ENCODE data around the gene AANAT. TPM values are rescaled to one million over a fixed set of nuclear protein-coding genes. Genes with fewer than 3 reads are reported as not detected.

The AANAT gene
- total RNA-seq, 2 donors from 2014 or later: not detected

DNA sequence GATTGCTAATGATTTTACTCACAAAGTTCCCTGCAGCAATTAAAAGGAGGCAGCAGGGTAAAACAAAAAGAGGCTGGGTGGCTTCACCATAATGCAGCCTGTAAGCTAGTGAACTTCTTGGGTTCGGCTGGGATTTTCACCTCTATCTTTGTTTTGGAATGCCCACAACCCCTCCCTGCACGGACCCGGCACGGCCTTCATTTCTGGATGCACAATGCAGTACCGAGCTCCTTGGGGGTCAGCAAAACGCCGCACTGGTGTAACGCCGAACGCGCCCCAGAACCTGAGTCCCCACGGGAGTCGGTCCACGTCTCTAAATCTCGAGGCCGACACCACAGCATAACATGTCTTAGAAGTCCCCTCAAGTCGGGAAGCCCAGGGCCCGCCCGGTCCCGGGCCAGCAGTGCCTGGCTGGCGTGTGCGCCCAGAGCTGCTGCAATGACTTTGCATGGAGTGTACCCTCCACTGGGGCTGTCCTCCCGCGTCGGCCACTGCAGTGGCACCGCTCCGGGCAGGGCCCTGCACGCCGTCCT is 15.2 kb upstream of the AANAT start:
- no peaks in the 10 kb centered on the region for H3K9me3 Mint-ChIP-seq
- H3K4me3 Mint-ChIP-seq: peak overlapping the region; percentile 79
- Histone ChIP-seq H3K4me3 (ENCODE audit: low read length) (peak overlapping the region; percentile 95), H3K9ac (ENCODE audit: extremely low read depth, low read length, poor library complexity, severe bottlenecking) (peak overlapping the region; percentile 73), H3K36me3 (ENCODE audit: control insufficient read depth, insufficient read depth, low read length) (no peaks in the 10 kb centered on the region), H3K4me1 (ENCODE audit: control insufficient read depth, insufficient read depth, low read length) (no peaks in the 10 kb centered on the region), H3K9me3 (ENCODE audit: control insufficient read depth, low read length) (no peaks in the 10 kb centered on the region), H3K27me3 (ENCODE audit: control insufficient read depth, insufficient read depth, low read length, poor library complexity, severe bottlenecking) (no peaks in the 10 kb centered on the region), H3K27ac (ENCODE audit: low read depth, low read length) (peak overlapping the region; percentile 63)
- H3K4me1 Mint-ChIP-seq: peaks cover 19% of the 10 kb centered on the region
- H3K36me3 Mint-ChIP-seq (ENCODE audit: low read depth): no peaks in the 10 kb centered on the region
- WGBS, 2 experiments (ENCODE audit: insufficient coverage in 1 of 2, insufficient read length in 1 of 2): 0 to 1% methylated on average over 13 to 29 of the region's 29 CpGs
- H3K27me3 Mint-ChIP-seq (ENCODE audit: insufficient read depth): no peaks in the 10 kb centered on the region
- DNase-seq: no peak
- TF ChIP-seq CTCF (conservative IDR thresholded peaks at IDR 0.05): no peak
- H3K27ac Mint-ChIP-seq: peak overlapping the region; percentile 79

DNA sequence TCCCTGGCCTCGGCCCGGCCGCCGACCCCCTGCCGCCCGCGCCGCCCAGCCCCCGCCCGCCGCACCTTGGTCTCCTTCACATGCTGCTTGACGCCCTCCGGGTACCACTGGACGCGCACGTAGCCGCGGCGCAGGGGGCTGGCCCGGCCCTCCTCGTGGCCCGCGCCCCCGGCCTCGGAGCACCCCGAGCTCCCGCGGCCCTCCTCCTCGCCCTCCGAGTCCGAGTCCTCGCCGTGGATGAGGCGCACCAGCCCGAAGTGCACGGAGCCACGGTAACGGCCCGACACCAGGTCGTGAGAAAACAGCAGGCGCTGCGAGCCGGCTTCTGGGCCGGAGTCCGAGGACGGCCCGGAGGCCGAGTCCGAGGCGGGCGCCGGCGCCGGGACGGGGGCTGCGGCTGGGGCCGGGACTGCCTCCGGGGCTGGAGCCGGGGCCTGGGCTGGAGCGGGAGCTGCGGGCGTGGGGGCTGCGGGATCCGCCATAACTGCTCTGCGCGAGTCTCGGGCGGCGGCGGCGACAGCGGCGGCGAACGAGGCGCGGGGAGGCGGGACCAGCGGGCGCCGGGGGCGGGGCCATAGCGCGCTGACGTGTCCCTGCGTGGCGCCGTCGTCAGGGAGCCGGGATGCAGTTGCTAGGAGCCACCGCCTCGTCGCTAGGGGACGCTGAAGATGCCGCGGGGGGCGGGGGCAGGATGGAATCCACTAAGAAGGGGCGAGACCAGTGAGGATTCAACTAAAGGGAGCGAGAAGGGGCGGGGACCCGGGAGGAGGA is 14.6 kb upstream of the AANAT start, which contains the start of gene UBE2O:
Gene UBE2O, minus strand, starts transcription at position 493 of the 771 bp plus-strand sequence. Its CDS starts 11 bp downstream, at position 482.
- TF ChIP-seq CTCF (conservative IDR thresholded peaks at IDR 0.05): peak; percentile 53
- Mint-ChIP-seq H3K4me1 (peaks cover 12% of the 10 kb centered on the region), H3K4me3 (peak within 1 kb of the TSS; percentile 79), H3K36me3 (ENCODE audit: low read depth) (no peaks in the 10 kb centered on the region), H3K27ac (peak within 1 kb of the TSS; percentile 79), H3K9me3 (no peaks in the 10 kb centered on the region), H3K27me3 (ENCODE audit: insufficient read depth) (no peaks in the 10 kb centered on the region)
- H3K4me1 ChIP-seq (ENCODE audit: control insufficient read depth, insufficient read depth, low read length): no peaks in the 10 kb centered on the region
- H3K9ac ChIP-seq (ENCODE audit: extremely low read depth, low read length, poor library complexity, severe bottlenecking): peak within 1 kb of the TSS; percentile 73
- H3K4me3 ChIP-seq (ENCODE audit: low read length): peak within 1 kb of the TSS; percentile 95
- DNase-seq: peak; percentile 99
- H3K27ac ChIP-seq (ENCODE audit: low read depth, low read length): peak within 1 kb of the TSS; percentile 63
- H3K36me3 ChIP-seq (ENCODE audit: control insufficient read depth, insufficient read depth, low read length): no peaks in the 10 kb centered on the region
- H3K27me3 ChIP-seq (ENCODE audit: control insufficient read depth, insufficient read depth, low read length, poor library complexity, severe bottlenecking): no peaks in the 10 kb centered on the region
- no peaks in the 10 kb centered on the region for H3K9me3 ChIP-seq (ENCODE audit: control insufficient read depth, low read length)
- whole genome bisulfite sequencing, 2 experiments (ENCODE audit: insufficient coverage in 1 of 2, insufficient read length in 1 of 2): 0 to 1% methylated on average over 30 to 101 of the region's 101 CpGs

GRCh38 chr17:76453431-76453743 is 14.0 kb upstream of the AANAT start:
- Histone ChIP-seq H3K36me3 (ENCODE audit: control insufficient read depth, insufficient read depth, low read length) (no peaks in the 10 kb centered on the region), H3K9ac (ENCODE audit: extremely low read depth, low read length, poor library complexity, severe bottlenecking) (no peak overlapping the region), H3K4me1 (ENCODE audit: control insufficient read depth, insufficient read depth, low read length) (no peaks in the 10 kb centered on the region), H3K27me3 (ENCODE audit: control insufficient read depth, insufficient read depth, low read length, poor library complexity, severe bottlenecking) (no peaks in the 10 kb centered on the region), H3K27ac (ENCODE audit: low read depth, low read length) (no peak overlapping the region), H3K4me3 (ENCODE audit: low read length) (no peak overlapping the region), H3K9me3 (ENCODE audit: control insufficient read depth, low read length) (no peaks in the 10 kb centered on the region)
- TF ChIP-seq CTCF (conservative IDR thresholded peaks at IDR 0.05): no peak
- no peak for DNase-seq
- Mint-ChIP-seq H3K36me3 (ENCODE audit: low read depth) (no peaks in the 10 kb centered on the region), H3K4me1 (peaks cover 10% of the 10 kb centered on the region), H3K4me3 (peak overlapping the region; percentile 79), H3K27me3 (ENCODE audit: insufficient read depth) (no peaks in the 10 kb centered on the region), H3K9me3 (no peaks in the 10 kb centered on the region), H3K27ac (peak overlapping the region; percentile 26)
- WGBS, 2 experiments (ENCODE audit: insufficient coverage in 1 of 2, insufficient read length in 1 of 2): 51 to 72% methylated on average over 3 to 6 of the region's 6 CpGs

Measured in endodermal cell (in vitro differentiated cells).